Mucosa of stomach (tissue), 1 donor: ENCODE data around the gene TBCB.

Source experiments
- H3K27me3 ChIP-seq: one replicate; pipeline ENCODE4 v1.7.0; 2013; ENCODE audit warnings: mild to moderate bottlenecking, low read length; ENCODE audit not compliant: control insufficient read depth, insufficient read depth
- H3K36me3 ChIP-seq: one replicate; pipeline ENCODE4 v1.7.0; 2013; ENCODE audit warnings: low read length; ENCODE audit not compliant: control insufficient read depth, insufficient read depth
- H3K4me1 ChIP-seq: one replicate; pipeline ENCODE4 v1.7.0; 2013; ENCODE audit warnings: mild to moderate bottlenecking, low read length; ENCODE audit not compliant: control insufficient read depth, insufficient read depth
- H3K4me3 ChIP-seq: one replicate; pipeline ENCODE4 v1.7.0; 2013; ENCODE audit warnings: low read length
- H3K9ac ChIP-seq: one replicate; pipeline ENCODE4 v1.7.0; 2013; ENCODE audit warnings: mild to moderate bottlenecking, low read length, moderate library complexity
- H3K9me3 ChIP-seq: one replicate; pipeline ENCODE4 v1.7.0; 2013; ENCODE audit warnings: mild to moderate bottlenecking, low read length, moderate library complexity; ENCODE audit not compliant: control insufficient read depth
- donor health status: Pancreatic carcinoma.

TBCB gene

DNA sequence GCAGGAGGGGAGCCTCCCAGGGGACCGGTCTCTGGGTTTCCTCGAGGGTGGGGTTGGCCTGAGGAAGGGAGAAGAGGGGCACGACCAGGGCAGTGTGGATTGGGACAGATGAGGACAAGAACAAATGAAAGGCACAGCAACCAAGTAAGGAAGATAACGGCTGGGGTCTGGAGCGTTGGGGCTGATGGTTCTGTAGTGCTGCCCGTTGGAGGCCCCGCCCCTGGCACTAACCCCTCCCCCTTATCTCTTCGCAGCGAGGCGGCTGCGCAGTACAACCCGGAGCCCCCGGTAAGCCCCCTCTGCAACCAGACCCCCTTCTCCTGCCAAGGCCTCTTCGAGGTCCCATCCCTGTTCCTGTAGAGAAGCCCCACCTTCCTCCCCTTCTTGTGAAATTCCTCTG is 26.8 kb downstream of the TBCB start:
- H3K9ac ChIP-seq = no peak overlapping the region

DNA sequence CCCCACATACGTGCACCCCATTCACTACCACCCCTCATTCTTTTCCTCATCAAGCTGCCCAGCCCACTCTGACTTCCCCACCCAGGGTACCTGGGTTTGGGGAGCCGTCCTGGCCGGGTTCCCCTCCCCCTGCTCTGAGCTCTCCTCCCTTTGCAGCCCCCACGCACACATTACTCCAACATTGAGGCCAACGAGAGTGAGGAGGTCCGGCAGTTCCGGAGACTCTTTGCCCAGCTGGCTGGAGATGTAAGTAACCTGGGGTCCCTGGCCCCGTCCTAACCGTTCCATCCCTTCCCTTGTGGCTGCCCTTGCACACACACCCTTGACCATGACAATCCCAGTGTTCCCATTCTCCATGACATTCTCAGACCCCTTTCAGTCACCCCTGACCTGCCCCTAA is 27.2 kb downstream of the TBCB start:
- H3K27me3 ChIP-seq = no peaks in the 10 kb centered on the region
- peaks cover 14% of the 10 kb centered on the region for H3K4me1 ChIP-seq
- H3K9ac ChIP-seq = no peak overlapping the region
- peaks cover 21% of the 10 kb centered on the region for H3K36me3 ChIP-seq
- H3K9me3 ChIP-seq = no peaks in the 10 kb centered on the region
- H3K4me3 ChIP-seq = no peak overlapping the region

More for the DNA sequence above, 26.8 kb downstream of the TBCB start:
- Histone ChIP-seq H3K27me3 (no peaks in the 10 kb centered on the region), H3K4me1 (peaks cover 18% of the 10 kb centered on the region), H3K36me3 (peaks cover 18% of the 10 kb centered on the region), H3K9me3 (no peaks in the 10 kb centered on the region), H3K4me3 (no peak overlapping the region)

DNA sequence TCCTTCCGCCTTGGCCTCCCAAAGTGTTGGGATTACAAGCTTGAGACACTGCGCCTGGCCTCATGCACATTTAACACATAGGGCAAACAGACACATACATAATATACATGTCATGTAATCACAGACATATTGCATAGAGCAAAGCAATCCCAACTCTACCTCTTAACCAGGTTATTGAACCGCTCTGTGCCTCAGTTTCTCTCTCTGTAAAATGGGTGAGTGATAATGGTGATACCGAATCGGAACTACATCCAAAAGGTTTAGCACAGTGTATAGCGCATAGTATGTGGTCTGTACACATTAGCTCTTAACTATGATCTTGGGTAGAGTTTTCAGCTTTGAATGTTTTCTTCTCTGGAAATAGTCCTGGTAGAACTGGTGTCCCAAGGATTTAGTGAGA is 29.4 kb downstream of the TBCB start:
- Histone ChIP-seq H3K36me3 (peaks cover 31% of the 10 kb centered on the region), H3K4me3 (no peak overlapping the region)

GRCh38 chr19:36149673-36150406 is 34.6 kb downstream of the TBCB start:
- no peak overlapping the region for H3K4me3 ChIP-seq
- H3K27me3 ChIP-seq = no peaks in the 10 kb centered on the region
- H3K9ac ChIP-seq = no peak overlapping the region
- H3K9me3 ChIP-seq = no peaks in the 10 kb centered on the region
- H3K36me3 ChIP-seq = peaks cover 34% of the 10 kb centered on the region
- H3K4me1 ChIP-seq = no peaks in the 10 kb centered on the region

More for the DNA sequence above, 29.4 kb downstream of the TBCB start:
- H3K27me3 ChIP-seq = no peaks in the 10 kb centered on the region
- H3K9me3 ChIP-seq = no peaks in the 10 kb centered on the region
- peaks cover 9% of the 10 kb centered on the region for H3K4me1 ChIP-seq
- no peak overlapping the region for H3K9ac ChIP-seq

GRCh38 chr19:36150586-36150985 is 35.3 kb downstream of the TBCB start:
- H3K36me3 ChIP-seq = peaks cover 34% of the 10 kb centered on the region
- no peaks in the 10 kb centered on the region for H3K4me1 ChIP-seq
- no peaks in the 10 kb centered on the region for H3K27me3 ChIP-seq
- peak overlapping the region; percentile 34 for H3K9ac ChIP-seq
- no peaks in the 10 kb centered on the region for H3K9me3 ChIP-seq
- no peak overlapping the region for H3K4me3 ChIP-seq

DNA sequence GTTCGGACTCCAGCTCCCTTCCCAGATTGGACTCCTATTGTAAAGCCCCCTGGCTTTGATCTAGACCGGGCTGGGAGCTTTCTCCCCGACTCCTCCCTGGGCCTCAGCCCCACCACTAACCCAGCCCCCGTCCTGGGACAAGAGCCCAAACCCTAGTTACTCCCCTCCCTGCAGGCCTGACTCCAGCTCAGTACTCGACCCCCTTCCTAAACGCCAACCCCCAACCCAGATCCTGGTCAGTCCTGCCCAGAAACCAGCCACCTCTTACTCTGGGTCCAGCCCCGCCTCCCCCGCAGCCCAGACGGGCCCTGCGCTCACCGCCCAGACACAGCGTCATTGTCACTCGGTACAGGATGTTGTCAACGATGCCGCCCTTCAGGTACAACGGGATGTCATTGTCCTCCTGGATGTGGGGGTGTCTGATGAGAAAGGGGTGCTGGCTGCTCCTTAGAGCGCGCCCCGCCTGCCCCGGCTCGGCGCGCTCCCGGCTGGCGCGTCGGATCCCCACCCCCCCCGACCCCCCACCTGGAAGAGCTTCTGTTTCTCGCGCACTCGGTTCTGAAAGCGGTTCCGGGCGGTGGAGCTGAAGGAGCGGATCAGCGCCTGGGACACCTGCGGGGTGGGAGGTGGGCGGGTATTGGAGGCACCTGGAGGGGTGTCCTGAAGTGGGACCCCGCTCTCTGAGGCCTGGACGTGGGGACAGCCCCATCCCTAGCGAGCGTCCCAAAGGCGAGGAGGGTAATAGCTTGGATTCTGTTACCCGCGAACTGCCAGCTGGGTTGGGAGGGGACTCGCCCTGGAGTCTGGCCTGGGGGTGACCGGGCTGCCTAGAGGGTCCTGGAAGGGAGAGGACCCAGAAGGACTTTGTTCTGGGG is 36.1 kb downstream of the TBCB start:
- peaks cover 28% of the 10 kb centered on the region for H3K36me3 ChIP-seq
- no peaks in the 10 kb centered on the region for H3K4me1 ChIP-seq
- H3K9ac ChIP-seq = peak overlapping the region; percentile 65
- peak overlapping the region; percentile 4 for H3K4me3 ChIP-seq
- H3K27me3 ChIP-seq = no peaks in the 10 kb centered on the region
- no peaks in the 10 kb centered on the region for H3K9me3 ChIP-seq

GRCh38 chr19:36152019-36152351 is 36.7 kb downstream of the TBCB start:
- H3K27me3 ChIP-seq = no peaks in the 10 kb centered on the region
- H3K9ac ChIP-seq = peak overlapping the region; percentile 65
- H3K36me3 ChIP-seq = peaks cover 25% of the 10 kb centered on the region
- H3K9me3 ChIP-seq = no peaks in the 10 kb centered on the region
- H3K4me1 ChIP-seq = no peaks in the 10 kb centered on the region
- peak overlapping the region; percentile 4 for H3K4me3 ChIP-seq

DNA sequence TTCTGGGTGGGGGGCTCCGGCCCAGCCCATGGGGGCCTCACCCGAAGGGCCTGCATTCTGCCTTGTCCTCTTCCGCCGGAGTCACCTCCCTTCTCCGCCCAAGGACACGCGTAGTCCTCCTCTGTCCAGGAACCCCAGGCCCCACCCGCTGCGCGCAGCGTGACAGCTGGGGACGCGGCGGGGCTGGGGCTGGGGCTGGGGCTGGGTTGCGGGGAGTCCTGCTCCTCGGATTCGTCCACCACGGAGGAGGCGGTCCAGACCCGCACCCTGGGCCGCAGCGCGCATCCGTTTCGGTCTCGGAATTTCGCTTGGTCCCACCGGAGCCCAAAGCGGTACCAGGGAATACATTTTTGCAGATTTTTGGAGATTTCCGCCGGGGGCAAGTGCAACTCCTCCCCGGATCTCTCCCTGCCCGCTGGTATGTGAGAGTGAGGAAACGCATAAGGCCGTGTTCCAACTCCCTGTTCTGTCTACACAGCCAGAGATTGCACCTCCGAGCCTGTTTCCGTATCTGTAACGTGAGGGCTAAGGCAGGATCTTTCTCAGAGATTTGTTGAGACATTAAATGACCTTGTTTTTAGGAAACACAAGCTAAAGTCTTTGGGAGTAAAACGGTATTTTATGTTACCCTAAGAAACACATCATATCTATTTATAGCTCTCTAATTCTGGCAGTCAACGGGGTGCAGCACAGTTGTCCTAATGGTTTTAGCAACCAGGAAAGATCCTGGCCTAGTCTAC is 37.3 kb downstream of the TBCB start, which contains the start of gene COX7A1:
Gene COX7A1 (minus strand): TSS at position 96 of the 740 bp plus-strand sequence. CDS start 40 bp downstream, at position 56.
- no peaks in the 10 kb centered on the region for H3K9me3 ChIP-seq
- no peaks in the 10 kb centered on the region for H3K4me1 ChIP-seq
- no peaks in the 10 kb centered on the region for H3K27me3 ChIP-seq
- H3K36me3 ChIP-seq = peaks cover 21% of the 10 kb centered on the region
- peak within 1 kb of the TSS; percentile 65 for H3K9ac ChIP-seq
- H3K4me3 ChIP-seq = peak within 1 kb of the TSS; percentile 4

- Histone ChIP-seq H3K9ac (no peak overlapping the region), H3K36me3 (peaks cover 21% of the 10 kb centered on the region), H3K4me1 (no peaks in the 10 kb centered on the region), H3K4me3 (no peak overlapping the region), H3K9me3 (no peaks in the 10 kb centered on the region), H3K27me3 (no peaks in the 10 kb centered on the region)
These were observed 37.9 kb downstream of the TBCB start for GRCh38 chr19:36153126-36153525.

- no peak overlapping the region for H3K9ac ChIP-seq
- no peaks in the 10 kb centered on the region for H3K9me3 ChIP-seq
- H3K4me1 ChIP-seq = no peaks in the 10 kb centered on the region
- no peaks in the 10 kb centered on the region for H3K36me3 ChIP-seq
- H3K4me3 ChIP-seq = no peak overlapping the region
- H3K27me3 ChIP-seq = no peaks in the 10 kb centered on the region
These were observed 45.7 kb downstream of the TBCB start for GRCh38 chr19:36160821-36161596.

DNA sequence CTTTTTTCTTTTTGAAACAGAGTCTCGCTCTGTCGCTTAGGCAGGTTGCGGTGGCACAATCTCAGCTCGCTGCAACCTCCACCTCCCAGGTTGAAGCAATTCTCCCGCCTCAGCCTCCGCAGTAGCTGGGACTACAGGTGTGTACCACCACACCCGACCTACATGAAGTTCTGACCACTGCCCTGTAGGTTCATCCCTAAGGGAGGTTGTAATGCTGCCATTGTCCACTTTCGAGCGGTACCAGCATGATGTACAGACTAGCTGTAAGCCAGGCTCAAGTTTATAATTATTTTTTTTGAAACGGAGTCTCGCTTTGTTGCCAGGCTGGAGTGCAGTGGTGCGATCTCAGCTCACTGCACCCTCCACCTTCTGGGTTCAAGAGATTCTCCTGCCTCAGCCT is 48.5 kb downstream of the TBCB start:
- Histone ChIP-seq H3K4me3 (no peak overlapping the region), H3K4me1 (no peaks in the 10 kb centered on the region), H3K9me3 (no peaks in the 10 kb centered on the region), H3K9ac (no peak overlapping the region), H3K27me3 (no peaks in the 10 kb centered on the region), H3K36me3 (no peaks in the 10 kb centered on the region)
